A673 (cell line): ENCODE measurements around the gene TRIP4. TPM values are rescaled to one million over a fixed set of nuclear protein-coding genes. Genes with fewer than 3 reads are reported as not detected.

Experiments used
- BruUV-seq: library from RNA; stranded (reverse); fragments of 400-500 nt; replicated peaks from 2 replicates; lab custom pipeline; 2021; lab: Mats Ljungman, UMichigan
- CTCF ChIA-PET: fragments of 300-600 bp; sonication (Branson Sonifier 250); formaldehyde crosslinking; loops from one replicate; lab custom pipeline; 2022; ENCODE audit warnings: antibody characterized with exemption; lab: Charles Lee
- POLR2A ChIA-PET: fragments of 300-600 bp; sonication (Branson Sonifier 250); formaldehyde crosslinking; loops from one replicate; lab custom pipeline; 2022; ENCODE audit warnings: antibody characterized with exemption; ENCODE audit not compliant: low non-redundant PET; lab: Charles Lee
- DNase-seq: peaks from one replicate; pipeline ENCODE4 v3.0.0-alpha.2; 2015; ENCODE audit warnings: low spot score
- H3K27ac ChIP-seq: fragments of 200-600 bp; sonication (generic); 2 replicates; pipeline ENCODE4 v1.5.1; 2016; ENCODE audit warnings: mixed run types, low read depth, mild to moderate bottlenecking, mixed read lengths, antibody characterized with exemption, low read length; ENCODE audit not compliant: poor library complexity, severe bottlenecking
- H3K27me3 ChIP-seq: fragments of 200-600 bp; sonication (generic); replicated peaks from 2 replicates; pipeline ENCODE4 v1.6.1; 2017; ENCODE audit warnings: mixed run types, low read depth, mild to moderate bottlenecking, mixed read lengths, antibody characterized with exemption, low read length; ENCODE audit not compliant: insufficient read depth, poor library complexity
- H3K36me3 ChIP-seq: fragments of 200-600 bp; sonication (generic); 2 replicates; pipeline ENCODE4 v1.6.1; 2016; ENCODE audit warnings: mixed run types, mild to moderate bottlenecking, mixed read lengths, antibody characterized with exemption, low read length; ENCODE audit not compliant: insufficient read depth, poor library complexity, severe bottlenecking
- H3K4me1 ChIP-seq: fragments of 200-600 bp; sonication (generic); 2 replicates; pipeline ENCODE4 v1.6.1; 2017; ENCODE audit warnings: mixed run types, mild to moderate bottlenecking, mixed read lengths, antibody characterized with exemption, low read length; ENCODE audit not compliant: insufficient read depth, poor library complexity, severe bottlenecking
- H3K4me3 ChIP-seq: fragments of 200-600 bp; sonication (generic); 2 replicates; pipeline ENCODE4 v1.5.1; 2016; ENCODE audit warnings: low read depth, mixed run types, mild to moderate bottlenecking, mixed read lengths, low read length; ENCODE audit not compliant: poor library complexity, severe bottlenecking
- H3K9me3 ChIP-seq: fragments of 200-600 bp; sonication (generic); 2 replicates; pipeline ENCODE4 v1.6.1; 2016; ENCODE audit warnings: mixed run types, low read depth, mild to moderate bottlenecking, mixed read lengths, antibody characterized with exemption, low read length; ENCODE audit not compliant: poor library complexity, severe bottlenecking
- EZH2 ChIP-seq: fragments of 200-600 bp; sonication (generic); IDR thresholded peaks from 2 replicates; pipeline ENCODE4 v1.6.1; 2017; ENCODE audit warnings: borderline replicate concordance, low read depth, mild to moderate bottlenecking, mixed read lengths, antibody characterized with exemption, low read length; ENCODE audit not compliant: poor library complexity, severe bottlenecking
- intact Hi-C: fragments of 100-400 bp; cut with micrococcal nuclease; formaldehyde crosslinking; loops from one replicate; pipeline ENCODE4 v1.10.0; 2022; ENCODE audit not compliant: unreplicated experiment
- total RNA-seq: library from RNA; stranded (reverse); gene quantifications from 2 replicates; pipeline ENCODE4 v1.2.3, GENCODE V29; 2021
- TF ChIP-seq, protein P1 (sequence below): fragments of 300-800, 200-600 bp; sonication (generic); conservative IDR thresholded peaks from 2 replicates; pipeline ENCODE4 v1.5.1; 2017; ENCODE audit warnings: low read depth, mild to moderate bottlenecking, antibody characterized with exemption, low read length, moderate library complexity, mixed read lengths

TRIP4 gene
- total RNA-seq, 1 experiment from 2014 or later: 24.9 TPM

DNA sequence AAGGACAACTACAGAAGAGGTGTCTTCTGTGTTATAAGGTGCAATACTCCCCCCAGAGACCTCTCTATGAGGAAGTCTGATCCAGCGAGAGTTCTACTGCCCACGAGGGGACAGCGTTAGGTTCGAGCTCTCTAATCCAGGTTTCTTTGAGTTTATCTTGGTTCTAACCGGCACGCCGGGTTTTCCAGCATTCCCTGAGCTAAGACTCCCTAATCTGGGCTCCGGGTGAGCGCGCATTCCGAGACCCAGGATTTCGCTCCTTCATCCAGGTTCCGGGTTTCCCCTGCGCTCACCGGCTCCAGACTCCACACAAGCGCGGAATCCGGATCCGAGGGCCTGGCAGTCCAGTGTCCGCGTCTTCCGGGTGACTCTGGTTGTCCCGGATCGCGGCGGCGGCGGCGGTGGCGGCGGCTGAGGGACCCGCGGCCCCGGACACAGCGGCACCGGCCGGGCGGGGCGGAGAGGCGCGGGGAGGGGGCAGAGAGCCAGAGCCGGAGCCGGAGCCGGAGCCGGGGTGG, 72.6 kb downstream of the TRIP4 start, which contains the start of gene ZNF609:
Gene ZNF609, plus strand, starts transcription at position 373 of the 518 bp plus-strand sequence. CDS start 38,842 bp downstream, outside the sequence.
- Histone ChIP-seq H3K4me3 (peak within 1 kb of the TSS; percentile 50), H3K4me1 (peaks cover 60% of the 10 kb centered on the region), H3K27me3 (no peaks in the 10 kb centered on the region), H3K27ac (peak within 1 kb of the TSS; percentile 59), H3K9me3 (no peaks in the 10 kb centered on the region), H3K36me3 (no peaks in the 10 kb centered on the region)
- intact Hi-C loops: no loop called here
- ChIA-PET CTCF (interaction anchor here (0.6 to 1.0 kb wide), 2 partner anchors 32 to 902 kb away, joined by 3 to 4 read pairs; no protein-coding TSS in a partner anchor), POLR2A (interaction anchor here (0.6 to 0.7 kb wide), 2 partner anchors 18 to 104 kb away, joined by 3 read pairs; no protein-coding TSS in a partner anchor)
- BruUV-seq: no TSS peak
- peak; percentile 98 for DNase-seq
- TF ChIP-seq EZH2: no peak
- TF ChIP-seq, protein P1, sequence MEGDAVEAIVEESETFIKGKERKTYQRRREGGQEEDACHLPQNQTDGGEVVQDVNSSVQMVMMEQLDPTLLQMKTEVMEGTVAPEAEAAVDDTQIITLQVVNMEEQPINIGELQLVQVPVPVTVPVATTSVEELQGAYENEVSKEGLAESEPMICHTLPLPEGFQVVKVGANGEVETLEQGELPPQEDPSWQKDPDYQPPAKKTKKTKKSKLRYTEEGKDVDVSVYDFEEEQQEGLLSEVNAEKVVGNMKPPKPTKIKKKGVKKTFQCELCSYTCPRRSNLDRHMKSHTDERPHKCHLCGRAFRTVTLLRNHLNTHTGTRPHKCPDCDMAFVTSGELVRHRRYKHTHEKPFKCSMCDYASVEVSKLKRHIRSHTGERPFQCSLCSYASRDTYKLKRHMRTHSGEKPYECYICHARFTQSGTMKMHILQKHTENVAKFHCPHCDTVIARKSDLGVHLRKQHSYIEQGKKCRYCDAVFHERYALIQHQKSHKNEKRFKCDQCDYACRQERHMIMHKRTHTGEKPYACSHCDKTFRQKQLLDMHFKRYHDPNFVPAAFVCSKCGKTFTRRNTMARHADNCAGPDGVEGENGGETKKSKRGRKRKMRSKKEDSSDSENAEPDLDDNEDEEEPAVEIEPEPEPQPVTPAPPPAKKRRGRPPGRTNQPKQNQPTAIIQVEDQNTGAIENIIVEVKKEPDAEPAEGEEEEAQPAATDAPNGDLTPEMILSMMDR: no peak

GRCh38 chr15:64460724-64461720, 73.4 kb downstream of the TRIP4 start:
- CTCF ChIA-PET: interaction anchor here (0.6 kb wide), 1 partner anchor 903 kb away, joined by 3 read pairs; no protein-coding TSS in a partner anchor
- H3K4me1 ChIP-seq: peaks cover 53% of the 10 kb centered on the region
- intact Hi-C loops: no loop called here

GRCh38 chr15:64461721-64462162, 74.1 kb downstream of the TRIP4 start:
- Histone ChIP-seq H3K27ac (peak overlapping the region; percentile 59), H3K4me1 (peaks cover 53% of the 10 kb centered on the region), H3K4me3 (peak overlapping the region; percentile 50), H3K36me3 (no peaks in the 10 kb centered on the region), H3K27me3 (no peaks in the 10 kb centered on the region), H3K9me3 (no peaks in the 10 kb centered on the region)
- ChIA-PET CTCF (no interaction called here), POLR2A (no interaction called here)
- intact Hi-C loops: no loop called here
- peak; percentile 57 for DNase-seq
- no TSS peak for BruUV-seq
- TF ChIP-seq, protein P1: no peak
- TF ChIP-seq EZH2: no peak

More at GRCh38 chr15:64460724-64461720, 73.4 kb downstream of the TRIP4 start:
- no peaks in the 10 kb centered on the region for H3K27me3 ChIP-seq
- BruUV-seq: no TSS peak
- POLR2A ChIA-PET: interaction anchor here (0.7 kb wide), 1 partner anchor 17 kb away, joined by 3 read pairs; no protein-coding TSS in a partner anchor
- DNase-seq: peak; percentile 74
- H3K9me3 ChIP-seq: no peaks in the 10 kb centered on the region
- peak overlapping the region; percentile 50 for H3K4me3 ChIP-seq
- TF ChIP-seq, protein P1: no peak
- H3K27ac ChIP-seq: peak overlapping the region; percentile 59
- no peaks in the 10 kb centered on the region for H3K36me3 ChIP-seq
